Mucosa of rectum (tissue), 2 donors: ENCODE results near the gene IQGAP3.
"Not testable (repeated sequence)": the region's sequence is repeated elsewhere in the genome, so short reads cannot be mapped to it uniquely, and the experiment has no call there.

Experiments used
- H3K27ac ChIP-seq, 2 donors: one replicate each; pipeline ENCODE4 v1.7.0; 2013; ENCODE audit warnings: inconsistent platforms in 2 of 2, low read depth in 2 of 2, low read length in 2 of 2
- H3K27me3 ChIP-seq, 2 donors: one replicate each; pipeline ENCODE4 v1.7.0; 2013; ENCODE audit warnings: low read length in 2 of 2; ENCODE audit not compliant: control insufficient read depth in 2 of 2, insufficient read depth in 2 of 2
- H3K36me3 ChIP-seq, 2 donors: one replicate each; pipeline ENCODE4 v1.7.0; 2013; ENCODE audit warnings: low read length in 2 of 2; ENCODE audit not compliant: control insufficient read depth in 2 of 2, insufficient read depth in 2 of 2
- H3K4me1 ChIP-seq, 2 donors: one replicate each; pipeline ENCODE4 v1.7.0; 2013; ENCODE audit warnings: low read length in 2 of 2, mild to moderate bottlenecking in 1 of 2; ENCODE audit not compliant: control insufficient read depth in 2 of 2, insufficient read depth in 2 of 2
- H3K4me3 ChIP-seq, 2 donors: one replicate each; pipeline ENCODE4 v1.7.0; 2013; ENCODE audit warnings: low read length in 2 of 2
- H3K9ac ChIP-seq, 2 donors: one replicate each; pipeline ENCODE4 v1.7.0; 2013; ENCODE audit warnings: low read length in 2 of 2, low read depth in 1 of 2, mild to moderate bottlenecking in 1 of 2
- H3K9me3 ChIP-seq, 2 donors: one replicate each; pipeline ENCODE4 v1.7.0; 2013; ENCODE audit warnings: low read length in 2 of 2; ENCODE audit not compliant: control insufficient read depth in 2 of 2
- donor health status: healthy.
- donor health status: Normal muscosa, but diverticular disease.

Gene IQGAP3

GRCh38 chr1:156608036-156608674 is 35.8 kb upstream of the IQGAP3 start:
- no peaks in the 10 kb centered on the region for H3K27me3 ChIP-seq
- no peaks in the 10 kb centered on the region for H3K36me3 ChIP-seq
- no peaks in the 10 kb centered on the region for H3K9me3 ChIP-seq
- no peak overlapping the region for H3K27ac ChIP-seq
- no peak overlapping the region for H3K4me3 ChIP-seq
- no peaks in the 10 kb centered on the region for H3K4me1 ChIP-seq
- H3K9ac ChIP-seq: no peak overlapping the region

DNA sequence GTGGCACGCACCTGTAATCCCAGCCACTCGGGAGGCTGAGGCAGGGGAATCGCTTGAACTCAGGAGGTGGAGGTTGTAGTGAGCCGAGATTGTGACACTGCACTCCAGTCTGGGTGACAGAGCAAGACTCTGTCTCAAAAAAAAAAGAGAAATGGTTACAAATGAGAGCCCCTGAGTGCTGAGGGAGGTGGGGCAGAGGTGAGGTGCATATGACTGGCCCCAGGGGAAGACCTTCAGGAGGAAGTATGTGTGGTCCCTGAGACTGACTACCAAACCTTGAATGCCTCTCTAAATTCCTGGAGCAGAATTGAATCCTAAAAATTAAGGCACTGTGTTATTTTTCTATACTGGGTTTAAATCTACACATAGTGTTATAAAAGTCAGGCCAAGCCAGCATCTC is 35.0 kb upstream of the IQGAP3 start:
- not testable (repeated sequence) for H3K9me3 ChIP-seq, H3K4me1 ChIP-seq, H3K27me3 ChIP-seq, H3K4me3 ChIP-seq, H3K36me3 ChIP-seq, H3K9ac ChIP-seq, H3K27ac ChIP-seq

- no peak overlapping the region for H3K27ac ChIP-seq
- no peak overlapping the region for H3K9ac ChIP-seq
- H3K4me3 ChIP-seq: peak overlapping the region in 1 of 2 donors; percentile 22
- no peaks in the 10 kb centered on the region for H3K9me3 ChIP-seq
- no peaks in the 10 kb centered on the region for H3K27me3 ChIP-seq
- peaks cover 9% of the 10 kb centered on the region in 2 donors for H3K36me3 ChIP-seq
- H3K4me1 ChIP-seq: peaks cover 8% of the 10 kb centered on the region in 2 donors
Measured at GRCh38 chr1:156602557-156602993, 30.2 kb upstream of the IQGAP3 start.

- no peaks in the 10 kb centered on the region for H3K9me3 ChIP-seq
- H3K4me3 ChIP-seq: peak overlapping the region; percentile 78 to 99
- H3K4me1 ChIP-seq: peaks cover 8% of the 10 kb centered on the region in 2 donors
- peak overlapping the region; percentile 72 to 81 for H3K9ac ChIP-seq
- H3K36me3 ChIP-seq: peaks cover 15% of the 10 kb centered on the region in 2 donors
- H3K27me3 ChIP-seq: no peaks in the 10 kb centered on the region
- H3K27ac ChIP-seq: peak overlapping the region; percentile 49 to 74
Measured at GRCh38 chr1:156601892-156602291, 29.5 kb upstream of the IQGAP3 start.

GRCh38 chr1:156601122-156601830 is 28.9 kb upstream of the IQGAP3 start, which contains the start of gene GPATCH4:
Gene GPATCH4 (minus strand): TSS chr1:156601479.
- Histone ChIP-seq H3K27me3 (no peaks in the 10 kb centered on the region), H3K27ac (peak within 1 kb of the TSS; percentile 49 to 74), H3K36me3 (peaks cover 15 to 21% of the 10 kb centered on the region in 2 donors), H3K9ac (peak within 1 kb of the TSS; percentile 72 to 81), H3K4me3 (peak within 1 kb of the TSS; percentile 78 to 99), H3K4me1 (peaks cover 8% of the 10 kb centered on the region in 2 donors), H3K9me3 (no peaks in the 10 kb centered on the region)

DNA sequence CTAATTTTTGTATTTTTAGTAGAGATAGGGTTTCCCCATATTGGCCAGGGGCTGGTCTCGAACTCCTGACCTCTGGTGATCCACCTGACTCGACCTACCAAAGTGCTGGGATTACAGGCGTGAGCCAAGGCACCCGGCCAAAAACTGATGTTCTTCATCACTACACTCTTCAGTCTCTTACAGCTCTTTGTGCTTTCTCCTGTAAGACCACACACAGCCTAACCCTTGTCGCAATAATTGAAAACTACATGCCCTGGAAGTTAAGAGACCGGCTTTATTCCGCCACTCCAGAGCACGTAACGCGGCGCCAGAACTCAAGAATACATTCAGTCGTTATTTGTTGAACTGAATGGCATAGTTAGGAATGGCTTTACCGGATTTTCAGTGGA is 28.4 kb upstream of the IQGAP3 start:
- Histone ChIP-seq H3K4me3 (peak overlapping the region; percentile 78 to 99), H3K9me3 (no peaks in the 10 kb centered on the region), H3K36me3 (peaks cover 20 to 27% of the 10 kb centered on the region in 2 donors), H3K4me1 (peaks cover 8% of the 10 kb centered on the region in 2 donors), H3K27me3 (no peaks in the 10 kb centered on the region), H3K9ac (peak overlapping the region; percentile 72 to 81), H3K27ac (peak overlapping the region in 1 of 2 donors; percentile 74)

DNA sequence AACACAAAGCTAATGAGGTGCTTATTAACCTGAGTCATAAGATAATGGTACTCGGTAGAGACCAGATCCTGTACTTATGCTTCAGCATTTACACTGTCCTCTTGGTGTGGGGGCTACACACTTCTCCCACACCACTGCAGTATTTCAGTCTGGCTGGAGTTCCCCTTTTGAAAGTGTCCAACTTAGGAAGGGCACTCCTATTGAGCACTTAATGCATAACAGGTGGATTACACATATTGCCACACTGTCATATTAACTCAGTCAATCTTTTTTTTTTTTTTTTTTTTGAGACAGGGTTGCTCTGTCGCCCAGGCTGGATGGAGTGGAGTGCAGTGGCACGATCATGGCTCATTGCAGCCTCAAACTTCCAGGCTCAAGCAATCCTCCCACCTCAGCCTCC is 27.4 kb upstream of the IQGAP3 start:
- H3K4me3 ChIP-seq: no peak overlapping the region
- H3K27ac ChIP-seq: no peak overlapping the region
- H3K9me3 ChIP-seq: no peaks in the 10 kb centered on the region
- peaks cover 21 to 36% of the 10 kb centered on the region in 2 donors for H3K36me3 ChIP-seq
- peaks cover 8% of the 10 kb centered on the region in 2 donors for H3K4me1 ChIP-seq
- no peak overlapping the region for H3K9ac ChIP-seq
- no peaks in the 10 kb centered on the region for H3K27me3 ChIP-seq

DNA sequence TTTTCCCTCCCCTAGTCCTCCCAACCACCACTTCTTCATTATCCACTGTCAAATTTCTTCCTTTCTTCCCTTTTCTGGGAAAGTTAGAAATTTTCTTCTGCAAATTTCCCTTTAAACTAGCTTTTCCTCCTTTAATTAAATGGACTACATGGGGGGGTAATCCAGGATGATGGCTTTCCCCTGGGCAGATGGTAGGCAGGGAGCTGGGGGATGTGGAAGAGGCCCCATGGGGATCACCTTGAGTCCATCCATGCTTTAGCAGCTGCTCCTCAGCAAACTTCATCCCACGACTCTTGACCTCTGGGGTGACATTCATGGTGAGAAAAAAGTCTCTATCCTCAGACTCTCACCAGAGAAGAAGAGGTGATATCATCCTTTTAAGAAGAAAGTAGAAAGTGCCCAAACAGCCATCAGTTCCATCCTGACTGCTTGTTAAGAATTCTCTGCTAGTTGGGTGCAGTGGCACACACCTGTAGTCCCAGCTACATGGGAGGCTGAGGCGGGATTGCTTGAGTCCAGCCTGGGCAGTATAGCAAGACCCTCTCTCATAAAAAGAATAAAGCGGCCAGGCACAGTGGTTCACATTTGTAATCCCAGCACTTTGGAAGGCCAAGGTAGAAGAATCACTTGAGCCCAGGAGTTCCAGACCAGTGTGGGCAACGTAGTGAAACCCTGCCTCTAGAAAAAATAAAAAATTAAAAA is 26.5 kb upstream of the IQGAP3 start:
- no peak overlapping the region for H3K9ac ChIP-seq
- H3K27ac ChIP-seq: no peak overlapping the region
- H3K27me3 ChIP-seq: no peaks in the 10 kb centered on the region
- H3K4me3 ChIP-seq: no peak overlapping the region
- no peaks in the 10 kb centered on the region for H3K9me3 ChIP-seq
- peaks cover 21 to 44% of the 10 kb centered on the region in 2 donors for H3K36me3 ChIP-seq
- H3K4me1 ChIP-seq: peaks cover 8% of the 10 kb centered on the region in 2 donors

- no peaks in the 10 kb centered on the region for H3K27me3 ChIP-seq
- no peak overlapping the region for H3K9ac ChIP-seq
- H3K9me3 ChIP-seq: no peaks in the 10 kb centered on the region
- no peak overlapping the region for H3K4me3 ChIP-seq
- peaks cover 26 to 46% of the 10 kb centered on the region in 2 donors for H3K36me3 ChIP-seq
- H3K4me1 ChIP-seq: peaks cover 8% of the 10 kb centered on the region in 2 donors
- no peak overlapping the region for H3K27ac ChIP-seq
Measured at GRCh38 chr1:156598125-156598524, 25.8 kb upstream of the IQGAP3 start.

GRCh38 chr1:156596426-156596825 is 24.1 kb upstream of the IQGAP3 start:
- no peaks in the 10 kb centered on the region for H3K27me3 ChIP-seq
- no peak overlapping the region for H3K4me3 ChIP-seq
- no peak overlapping the region for H3K9ac ChIP-seq
- peaks cover 27 to 48% of the 10 kb centered on the region in 2 donors for H3K36me3 ChIP-seq
- no peak overlapping the region for H3K27ac ChIP-seq
- no peaks in the 10 kb centered on the region for H3K9me3 ChIP-seq
- peaks cover 9 to 11% of the 10 kb centered on the region in 2 donors for H3K4me1 ChIP-seq
